Nephron (organoid): ENCODE results near the gene ADTRP.

ENCODE experiments used
- H3K27ac Mint-ChIP-seq, 3 experiments: 2 replicates each; pipeline ENCODE4 v1.8.0; 2020; ENCODE audit warnings: mixed read lengths in 3 of 3, mild to moderate bottlenecking in 2 of 3, moderate library complexity in 1 of 3
- H3K27me3 Mint-ChIP-seq: 2 replicates; pipeline ENCODE4 v1.8.0; 2021; ENCODE audit warnings: low read depth, mild to moderate bottlenecking, moderate library complexity, mixed read lengths
- H3K36me3 Mint-ChIP-seq: 2 replicates; pipeline ENCODE4 v1.8.0; 2020; ENCODE audit warnings: low read depth, mixed read lengths
- H3K4me1 Mint-ChIP-seq: 2 replicates; pipeline ENCODE4 v1.8.0; 2020; ENCODE audit warnings: mixed read lengths
- H3K4me3 Mint-ChIP-seq, 3 experiments: 2 replicates each; pipeline ENCODE4 v1.8.0; 2020; ENCODE audit warnings: mild to moderate bottlenecking in 3 of 3, mixed read lengths in 3 of 3, moderate library complexity in 2 of 3
- H3K9me3 Mint-ChIP-seq: 2 replicates; pipeline ENCODE4 v1.8.0; 2020; ENCODE audit warnings: mixed read lengths
- CTCF ChIP-seq, 3 experiments: fragments of 200-600 bp; sonication (generic); IDR thresholded peaks; one replicate each; pipeline ENCODE4 v1.5.0; 2021; ENCODE audit warnings: antibody characterized with exemption in 3 of 3; ENCODE audit not compliant: unreplicated experiment in 3 of 3

ADTRP gene

GRCh38 chr6:11738234-11738633 lies 40.4 kb downstream of the ADTRP start:
- Mint-ChIP-seq H3K4me3 (no peak overlapping the region), H3K27ac (peak overlapping the region in 1 of 3 experiments; percentile 6), H3K36me3 (no peaks in the 10 kb centered on the region), H3K4me1 (peaks cover 4% of the 10 kb centered on the region), H3K9me3 (no peaks in the 10 kb centered on the region), H3K27me3 (peaks cover 11% of the 10 kb centered on the region)
- no peak for TF ChIP-seq CTCF (IDR thresholded peaks at IDR 0.05; ENCODE audit: unreplicated experiment in 3 of 3)

GRCh38 chr6:11736601-11737000 lies 42.0 kb downstream of the ADTRP start:
- H3K4me1 Mint-ChIP-seq, result peaks cover 4% of the 10 kb centered on the region
- H3K36me3 Mint-ChIP-seq, result no peaks in the 10 kb centered on the region
- H3K27me3 Mint-ChIP-seq, result peaks cover 4% of the 10 kb centered on the region
- no peak overlapping the region for H3K27ac Mint-ChIP-seq
- no peaks in the 10 kb centered on the region for H3K9me3 Mint-ChIP-seq
- no peak for TF ChIP-seq CTCF (IDR thresholded peaks at IDR 0.05; ENCODE audit: unreplicated experiment in 3 of 3)
- no peak overlapping the region for H3K4me3 Mint-ChIP-seq

GRCh38 chr6:11734861-11735613 lies 43.6 kb downstream of the ADTRP start:
- H3K9me3 Mint-ChIP-seq, result no peaks in the 10 kb centered on the region
- H3K36me3 Mint-ChIP-seq, result no peaks in the 10 kb centered on the region
- H3K4me1 Mint-ChIP-seq, result peaks cover 4% of the 10 kb centered on the region
- peaks cover 4% of the 10 kb centered on the region for H3K27me3 Mint-ChIP-seq
- no peak for TF ChIP-seq CTCF (IDR thresholded peaks at IDR 0.05; ENCODE audit: unreplicated experiment in 3 of 3)
- H3K4me3 Mint-ChIP-seq, result no peak overlapping the region
- H3K27ac Mint-ChIP-seq, result no peak overlapping the region

GRCh38 chr6:11732036-11732631 lies 46.5 kb downstream of the ADTRP start:
- no peak for TF ChIP-seq CTCF (IDR thresholded peaks at IDR 0.05; ENCODE audit: unreplicated experiment in 3 of 3)
- H3K9me3 Mint-ChIP-seq, result no peaks in the 10 kb centered on the region
- peaks cover 6% of the 10 kb centered on the region for H3K27me3 Mint-ChIP-seq
- H3K4me1 Mint-ChIP-seq, result no peaks in the 10 kb centered on the region
- H3K4me3 Mint-ChIP-seq, result no peak overlapping the region
- no peak overlapping the region for H3K27ac Mint-ChIP-seq
- no peaks in the 10 kb centered on the region for H3K36me3 Mint-ChIP-seq

GRCh38 chr6:11731423-11731822 lies 47.2 kb downstream of the ADTRP start:
- Mint-ChIP-seq H3K27ac (no peak overlapping the region), H3K36me3 (no peaks in the 10 kb centered on the region), H3K4me3 (no peak overlapping the region), H3K4me1 (no peaks in the 10 kb centered on the region), H3K27me3 (peaks cover 5% of the 10 kb centered on the region), H3K9me3 (no peaks in the 10 kb centered on the region)
- TF ChIP-seq CTCF (IDR thresholded peaks at IDR 0.05; ENCODE audit: unreplicated experiment in 3 of 3), result no peak

GRCh38 chr6:11730641-11731040 lies 48.0 kb downstream of the ADTRP start:
- no peaks in the 10 kb centered on the region for H3K36me3 Mint-ChIP-seq
- H3K4me1 Mint-ChIP-seq, result no peaks in the 10 kb centered on the region
- H3K9me3 Mint-ChIP-seq, result no peaks in the 10 kb centered on the region
- H3K27me3 Mint-ChIP-seq, result peaks cover 11% of the 10 kb centered on the region
- no peak overlapping the region for H3K4me3 Mint-ChIP-seq
- no peak for TF ChIP-seq CTCF (IDR thresholded peaks at IDR 0.05; ENCODE audit: unreplicated experiment in 3 of 3)
- H3K27ac Mint-ChIP-seq, result no peak overlapping the region
